ENCODE measurements around the gene RGS7.

The RGS7 gene

GRCh38 chr1:241109039-241109438 lies 248.0 kb downstream of the RGS7 start:
- no peak for DNase-seq
- no peak for TF ChIP-seq CTCF (IDR thresholded peaks at IDR 0.05)
- peaks cover 17% of the 10 kb centered on the region for H3K27me3 Mint-ChIP-seq (ENCODE audit: low read depth, poor library complexity)
- no peak overlapping the region for H3K27ac Mint-ChIP-seq
- no peaks in the 10 kb centered on the region for H3K9me3 Mint-ChIP-seq
- no peaks in the 10 kb centered on the region for H3K36me3 Mint-ChIP-seq (ENCODE audit: low read depth)
- no peak overlapping the region for H3K4me3 Mint-ChIP-seq
- no peaks in the 10 kb centered on the region for H3K4me1 Mint-ChIP-seq

GRCh38 chr1:241105147-241105546 lies 251.9 kb downstream of the RGS7 start:
- Mint-ChIP-seq H3K27me3 (ENCODE audit: low read depth, poor library complexity) (peaks cover 12% of the 10 kb centered on the region), H3K9me3 (no peaks in the 10 kb centered on the region), H3K4me3 (no peak overlapping the region), H3K4me1 (peaks cover 11% of the 10 kb centered on the region), H3K27ac (no peak overlapping the region), H3K36me3 (ENCODE audit: low read depth) (no peaks in the 10 kb centered on the region)
- no peak for TF ChIP-seq CTCF (IDR thresholded peaks at IDR 0.05)
- DNase-seq, result no peak

- no peaks in the 10 kb centered on the region for H3K36me3 Mint-ChIP-seq (ENCODE audit: low read depth)
- no peaks in the 10 kb centered on the region for H3K9me3 Mint-ChIP-seq
- peaks cover 14% of the 10 kb centered on the region for H3K4me1 Mint-ChIP-seq
- no peak overlapping the region for H3K4me3 Mint-ChIP-seq
- no peak for DNase-seq
- peak overlapping the region; percentile 57 for H3K27ac Mint-ChIP-seq
- TF ChIP-seq CTCF (IDR thresholded peaks at IDR 0.05), result no peak
- H3K27me3 Mint-ChIP-seq (ENCODE audit: low read depth, poor library complexity), result peaks cover 8% of the 10 kb centered on the region
Observed at GRCh38 chr1:241102664-241103063, 254.3 kb downstream of the RGS7 start.

GRCh38 chr1:241101622-241102021 lies 255.4 kb downstream of the RGS7 start:
- TF ChIP-seq CTCF (IDR thresholded peaks at IDR 0.05), result no peak
- no peaks in the 10 kb centered on the region for H3K36me3 Mint-ChIP-seq (ENCODE audit: low read depth)
- no peak overlapping the region for H3K27ac Mint-ChIP-seq
- H3K4me3 Mint-ChIP-seq, result no peak overlapping the region
- no peak for DNase-seq
- no peaks in the 10 kb centered on the region for H3K9me3 Mint-ChIP-seq
- H3K27me3 Mint-ChIP-seq (ENCODE audit: low read depth, poor library complexity), result peaks cover 7% of the 10 kb centered on the region
- peaks cover 22% of the 10 kb centered on the region for H3K4me1 Mint-ChIP-seq

- no peak for TF ChIP-seq CTCF (IDR thresholded peaks at IDR 0.05)
- Mint-ChIP-seq H3K36me3 (ENCODE audit: low read depth) (no peaks in the 10 kb centered on the region), H3K4me3 (no peak overlapping the region), H3K9me3 (no peaks in the 10 kb centered on the region), H3K27ac (no peak overlapping the region), H3K4me1 (peaks cover 43% of the 10 kb centered on the region), H3K27me3 (ENCODE audit: low read depth, poor library complexity) (peaks cover 3% of the 10 kb centered on the region)
- DNase-seq, result no peak
Observed at GRCh38 chr1:241097479-241097878, 259.5 kb downstream of the RGS7 start.

- H3K9me3 Mint-ChIP-seq, result no peaks in the 10 kb centered on the region
Observed at GRCh38 chr1:241096982-241097381, 260.0 kb downstream of the RGS7 start.

More at GRCh38 chr1:241096982-241097381, 260.0 kb downstream of the RGS7 start:
- H3K27ac Mint-ChIP-seq, result no peak overlapping the region
- TF ChIP-seq CTCF (IDR thresholded peaks at IDR 0.05), result no peak
- H3K36me3 Mint-ChIP-seq (ENCODE audit: low read depth), result no peaks in the 10 kb centered on the region
- no peak overlapping the region for H3K4me3 Mint-ChIP-seq
- H3K27me3 Mint-ChIP-seq (ENCODE audit: low read depth, poor library complexity), result peaks cover 3% of the 10 kb centered on the region
- DNase-seq, result no peak
- peaks cover 38% of the 10 kb centered on the region for H3K4me1 Mint-ChIP-seq

Measured in nephron progenitor cell (in vitro differentiated cells).